NCI-H2227 treated with DMSO at 0.1 percent for 48 hours (cell line): ENCODE results near the gene CAMK1D.
A peak's percentile ranks its signal among the peaks of the same experiment; 100 is the strongest.
"Not testable (repeated sequence)": the region's sequence is repeated elsewhere in the genome, so short reads cannot be mapped to it uniquely, and the experiment has no call there.

Experiments
- DNase-seq: peaks from one replicate; lab custom pipeline; 2025; lab: John Stamatoyannopoulos, UW

The CAMK1D gene

GRCh38 chr10:12725580-12725888, 376.2 kb downstream of the CAMK1D start:
- not testable (repeated sequence) for DNase-seq

DNA sequence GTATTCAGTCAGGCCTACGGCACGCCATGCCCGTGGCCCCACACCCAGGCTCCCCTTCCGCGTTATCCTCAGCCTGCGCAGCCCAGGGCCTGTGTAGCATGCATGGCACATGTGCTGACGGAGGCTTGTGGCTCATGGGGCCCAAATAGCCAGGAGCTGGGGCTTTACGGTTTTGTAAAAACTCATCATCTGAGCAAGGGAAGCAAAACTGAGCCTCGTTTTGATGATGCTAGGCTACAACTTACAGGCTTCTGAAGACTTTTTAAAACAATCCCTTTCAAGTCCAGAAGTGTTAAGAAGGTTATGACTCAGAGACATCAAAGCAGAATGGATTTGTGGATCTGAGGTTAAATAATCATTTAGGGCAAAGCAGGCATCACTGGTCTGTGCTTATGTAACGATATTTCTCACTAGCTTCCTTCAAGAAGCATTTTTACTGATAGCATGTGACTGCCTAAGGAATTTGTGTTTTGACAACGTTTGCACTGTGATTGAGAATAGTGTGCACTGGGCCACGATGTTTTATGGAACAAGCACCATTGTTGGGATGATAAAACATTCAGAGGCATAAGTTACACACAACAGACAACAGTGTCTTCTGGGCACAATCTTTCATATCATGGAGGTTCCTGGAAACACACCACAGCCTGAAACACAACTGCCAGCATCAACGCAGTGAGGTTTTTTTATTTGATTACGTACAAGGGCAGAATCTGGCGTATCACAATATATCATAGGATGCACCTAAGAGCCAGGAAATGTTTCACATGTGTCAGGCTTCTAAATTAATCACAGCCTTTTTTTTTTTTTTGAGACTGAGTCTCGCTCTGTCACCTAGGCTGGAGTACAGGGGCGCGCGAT, 377.9 kb downstream of the CAMK1D start:
- DNase-seq, result no peak

GRCh38 chr10:12727832-12728215, 378.5 kb downstream of the CAMK1D start:
- no peak for DNase-seq

GRCh38 chr10:12728494-12728893, 379.1 kb downstream of the CAMK1D start:
- DNase-seq, result peak; percentile 35

DNA sequence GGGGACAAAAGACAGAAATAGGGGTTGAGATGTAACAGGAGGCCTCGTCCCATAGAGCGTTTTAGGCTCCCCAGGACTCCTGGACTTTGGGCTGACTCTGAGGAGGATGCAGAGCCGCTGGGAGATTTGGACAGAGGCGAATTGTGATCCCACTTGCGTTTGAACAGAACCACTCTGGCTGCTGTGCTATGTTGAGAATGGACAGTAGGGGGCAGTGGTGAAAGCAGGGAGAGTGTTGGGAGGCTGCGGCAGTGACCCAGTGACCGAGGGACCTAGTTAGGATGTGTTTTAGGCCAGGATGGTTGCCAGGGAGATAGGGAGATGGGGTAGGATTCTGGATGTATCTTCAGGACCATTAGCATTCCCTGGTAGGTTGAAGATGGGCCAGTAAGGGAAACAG, 380.5 kb downstream of the CAMK1D start:
- DNase-seq, result no peak

DNA sequence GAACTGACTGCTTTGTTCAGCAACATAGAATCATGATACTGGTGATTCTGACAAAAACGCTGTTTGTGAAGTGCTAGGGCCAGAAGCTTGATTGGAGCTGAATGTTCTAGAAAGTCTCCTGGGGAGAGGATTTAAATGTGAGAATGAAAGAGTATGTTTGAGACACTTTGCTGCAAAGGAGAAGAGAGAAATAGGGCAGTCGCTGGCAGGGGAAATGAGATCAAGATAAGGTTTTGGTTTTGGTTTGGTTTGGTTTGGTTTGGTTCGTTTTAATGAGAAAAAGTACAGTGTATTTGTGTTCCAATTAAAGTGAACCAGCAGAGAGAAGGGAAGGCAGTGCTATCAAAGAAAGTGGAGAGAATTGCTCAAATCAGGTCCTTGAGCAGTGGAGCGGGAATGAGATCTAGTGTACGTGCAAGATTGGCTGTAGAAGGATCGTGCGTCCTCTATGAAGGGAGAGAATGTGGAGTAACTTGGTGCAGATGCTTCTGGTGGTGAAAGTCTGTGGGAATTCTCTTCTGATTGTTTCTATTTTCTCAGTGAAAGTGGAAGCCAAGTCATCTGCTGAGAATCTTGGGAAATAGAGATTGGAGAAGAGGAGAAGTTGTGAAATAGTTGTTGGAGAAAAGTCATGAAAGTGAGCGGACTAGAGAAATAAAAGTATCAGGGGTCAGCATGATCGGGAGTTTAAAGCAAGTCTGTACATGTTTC, 381.6 kb downstream of the CAMK1D start:
- DNase-seq, result no peak

- DNase-seq, result no peak
Measured at GRCh38 chr10:12733271-12733670, 383.9 kb downstream of the CAMK1D start.

- DNase-seq, result no peak
Measured at GRCh38 chr10:12735843-12736462, 386.6 kb downstream of the CAMK1D start.

DNA sequence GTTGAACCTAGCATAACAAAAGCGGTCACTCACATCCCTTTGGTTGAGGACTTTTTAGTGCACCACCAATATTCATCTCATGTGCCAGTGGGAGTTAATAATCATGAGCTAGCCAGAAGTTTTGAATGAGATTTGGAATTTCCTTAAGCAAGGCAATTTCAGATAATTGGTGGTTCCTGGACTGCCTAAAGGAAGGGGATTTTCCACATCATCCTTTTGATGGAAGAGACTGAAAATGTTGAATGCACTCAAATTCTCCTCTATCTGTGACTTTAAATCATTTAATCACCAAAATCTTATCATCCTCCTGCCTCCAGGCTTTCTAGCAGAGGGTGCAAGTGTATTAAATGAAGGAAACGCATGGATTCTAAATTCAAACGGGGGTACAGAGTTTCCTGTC, 391.5 kb downstream of the CAMK1D start:
- no peak for DNase-seq

- DNase-seq, result no peak
Measured at GRCh38 chr10:12741360-12741804, 392.0 kb downstream of the CAMK1D start.

GRCh38 chr10:12742771-12743170, 393.4 kb downstream of the CAMK1D start:
- no peak for DNase-seq

GRCh38 chr10:12743466-12743865, 394.1 kb downstream of the CAMK1D start:
- not testable (repeated sequence) for DNase-seq

GRCh38 chr10:12743941-12744340, 394.6 kb downstream of the CAMK1D start:
- no peak for DNase-seq

- DNase-seq, result no peak
Measured at GRCh38 chr10:12748186-12748585, 398.8 kb downstream of the CAMK1D start.

DNA sequence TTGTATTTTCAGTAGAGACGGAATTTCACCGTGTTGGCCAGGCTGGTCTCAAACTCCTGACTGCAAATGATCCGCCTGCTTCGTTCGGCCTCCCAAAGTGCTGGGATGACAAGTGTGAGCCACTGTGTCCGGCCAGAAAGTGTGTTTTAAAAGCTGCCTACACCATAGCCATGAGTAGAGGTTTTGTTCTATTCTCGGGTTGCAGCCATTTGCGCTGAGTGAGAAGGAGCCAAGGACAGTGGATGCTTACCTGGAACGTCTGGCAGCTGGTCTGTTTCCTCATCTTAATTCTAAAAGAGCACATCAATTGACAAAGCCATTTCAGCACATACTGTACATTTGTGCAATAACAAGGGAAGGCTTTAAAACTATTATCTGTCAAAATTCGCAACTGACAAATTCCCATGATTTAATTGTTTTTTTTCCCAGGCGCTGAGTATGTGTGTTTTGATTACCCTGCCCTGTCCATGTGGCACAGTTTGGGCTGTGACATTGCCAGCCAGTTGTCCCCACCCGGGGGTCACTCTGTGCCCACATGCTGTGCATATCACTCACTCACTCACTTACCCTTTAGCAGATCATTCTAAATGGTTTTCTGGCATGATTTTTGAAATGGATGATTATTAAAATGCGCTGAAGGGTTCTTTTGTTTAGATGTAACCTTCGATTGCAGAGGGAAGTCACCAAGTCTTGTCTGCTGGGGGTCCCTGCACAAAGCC, 400.6 kb downstream of the CAMK1D start:
- no peak for DNase-seq

DNA sequence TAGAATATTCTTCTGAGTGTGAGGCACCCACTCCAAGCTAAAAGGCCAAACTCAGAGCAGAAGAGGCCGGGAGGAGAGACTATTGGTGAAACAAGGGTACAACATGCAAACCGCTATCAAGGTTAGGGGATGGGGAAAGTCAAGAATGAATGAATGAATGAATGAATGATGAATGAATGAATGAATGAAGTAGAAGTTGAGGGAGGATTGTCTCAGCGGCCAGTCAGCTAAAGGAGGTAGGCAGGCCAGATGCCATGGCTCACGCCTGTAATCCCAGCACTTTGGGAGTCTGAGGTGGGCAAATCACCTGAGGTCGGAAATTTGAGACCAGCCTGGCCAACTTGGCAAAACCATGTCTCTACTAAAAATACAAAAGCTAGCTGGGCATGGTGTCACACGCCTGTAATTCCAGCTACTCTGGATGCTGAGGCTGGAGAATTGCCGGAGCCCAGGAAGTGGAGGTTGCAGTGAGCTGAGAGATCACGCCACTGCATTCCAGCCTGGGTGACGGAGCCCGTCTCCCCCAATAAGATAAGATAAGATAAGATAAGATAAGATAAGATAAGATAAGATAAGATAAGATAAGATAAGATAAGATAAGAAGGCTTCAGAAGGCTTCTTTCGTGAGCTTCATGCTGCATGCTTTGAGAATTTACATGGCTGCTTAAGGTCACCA, 401.3 kb downstream of the CAMK1D start:
- no peak for DNase-seq

DNA sequence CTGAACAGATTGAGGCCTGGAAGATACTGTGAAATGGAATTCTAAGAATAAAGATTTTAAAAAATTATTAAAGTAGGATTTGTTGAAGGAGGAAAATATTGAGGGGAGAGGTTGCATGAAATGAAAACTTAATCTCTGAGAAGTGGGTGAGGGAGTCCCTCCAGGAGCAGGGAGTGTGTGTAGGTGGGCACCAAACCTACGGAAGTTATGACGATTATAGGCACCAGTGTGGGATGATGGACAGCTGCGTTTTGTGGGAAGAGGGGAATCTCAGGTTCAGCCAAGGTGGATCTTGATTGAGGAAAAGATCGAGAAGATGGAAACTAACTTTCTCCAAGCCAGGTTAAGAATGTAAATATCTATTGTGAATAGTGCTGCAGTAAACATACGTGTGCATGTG, 405.7 kb downstream of the CAMK1D start:
- DNase-seq, result no peak

DNA sequence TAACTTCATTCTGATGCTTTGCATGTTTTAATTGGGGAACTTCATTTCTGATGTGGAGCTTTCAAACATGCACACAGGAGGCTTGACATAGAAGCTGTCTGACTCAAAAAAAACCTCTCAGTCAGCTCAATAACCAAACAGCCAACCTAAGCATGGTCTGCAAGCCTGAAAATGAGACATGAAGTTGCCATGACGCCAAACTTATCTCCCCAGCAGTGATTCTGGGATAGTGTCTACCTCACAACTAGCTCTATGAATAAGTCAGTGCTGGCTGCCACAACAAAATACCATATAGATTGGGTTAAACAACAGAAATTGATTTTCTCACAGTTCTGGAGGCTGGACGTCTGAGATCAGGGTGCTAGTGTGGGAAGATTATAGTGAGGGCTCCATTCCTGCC, 408.0 kb downstream of the CAMK1D start:
- DNase-seq, result no peak

- no peak for DNase-seq
Measured at GRCh38 chr10:12758271-12758670, 408.9 kb downstream of the CAMK1D start.

GRCh38 chr10:12766223-12766622, 416.9 kb downstream of the CAMK1D start:
- no peak for DNase-seq

GRCh38 chr10:12768156-12769100, 419.1 kb downstream of the CAMK1D start:
- DNase-seq, result no peak
